Subcutaneous abdominal adipose tissue (tissue), 5 donors: ENCODE results near the gene HSPA12B.

ENCODE experiments used
- H3K27ac ChIP-seq: one replicate; pipeline ENCODE4 v1.7.0; 2013; ENCODE audit warnings: low read depth, mild to moderate bottlenecking, inconsistent platforms, low read length, moderate library complexity
- H3K27me3 ChIP-seq, 5 donors: one replicate each; pipeline ENCODE4 v1.7.0; 2013; ENCODE audit warnings: low read length in 5 of 5, inconsistent platforms in 1 of 5; ENCODE audit not compliant: control insufficient read depth in 5 of 5, insufficient read depth in 4 of 5
- H3K36me3 ChIP-seq, 5 donors: one replicate each; pipeline ENCODE4 v1.7.0; 2013; ENCODE audit warnings: low read length in 5 of 5; ENCODE audit not compliant: control insufficient read depth in 5 of 5, insufficient read depth in 5 of 5
- H3K4me1 ChIP-seq, 5 donors: one replicate each; pipeline ENCODE4 v1.7.0; 2013; ENCODE audit warnings: low read length in 5 of 5, mild to moderate bottlenecking in 3 of 5, moderate library complexity in 1 of 5; ENCODE audit not compliant: control insufficient read depth in 5 of 5, insufficient read depth in 5 of 5
- H3K4me3 ChIP-seq, 5 donors: one replicate each; pipeline ENCODE4 v1.7.0; 2013; ENCODE audit warnings: low read length in 5 of 5, low read depth in 1 of 5
- H3K9ac ChIP-seq, 5 donors: one replicate each; pipeline ENCODE4 v1.7.0; 2013; ENCODE audit warnings: low read length in 5 of 5, mild to moderate bottlenecking in 4 of 5, moderate library complexity in 3 of 5
- H3K9me3 ChIP-seq, 5 donors: one replicate each; pipeline ENCODE4 v1.7.0; 2013; ENCODE audit warnings: low read length in 5 of 5; ENCODE audit not compliant: control insufficient read depth in 5 of 5
- donor health status: healthy.
- donor health status: healthy.
- donor health status: healthy.
- donor health status: healthy.
- donor health status: healthy.

Gene HSPA12B, protein sequence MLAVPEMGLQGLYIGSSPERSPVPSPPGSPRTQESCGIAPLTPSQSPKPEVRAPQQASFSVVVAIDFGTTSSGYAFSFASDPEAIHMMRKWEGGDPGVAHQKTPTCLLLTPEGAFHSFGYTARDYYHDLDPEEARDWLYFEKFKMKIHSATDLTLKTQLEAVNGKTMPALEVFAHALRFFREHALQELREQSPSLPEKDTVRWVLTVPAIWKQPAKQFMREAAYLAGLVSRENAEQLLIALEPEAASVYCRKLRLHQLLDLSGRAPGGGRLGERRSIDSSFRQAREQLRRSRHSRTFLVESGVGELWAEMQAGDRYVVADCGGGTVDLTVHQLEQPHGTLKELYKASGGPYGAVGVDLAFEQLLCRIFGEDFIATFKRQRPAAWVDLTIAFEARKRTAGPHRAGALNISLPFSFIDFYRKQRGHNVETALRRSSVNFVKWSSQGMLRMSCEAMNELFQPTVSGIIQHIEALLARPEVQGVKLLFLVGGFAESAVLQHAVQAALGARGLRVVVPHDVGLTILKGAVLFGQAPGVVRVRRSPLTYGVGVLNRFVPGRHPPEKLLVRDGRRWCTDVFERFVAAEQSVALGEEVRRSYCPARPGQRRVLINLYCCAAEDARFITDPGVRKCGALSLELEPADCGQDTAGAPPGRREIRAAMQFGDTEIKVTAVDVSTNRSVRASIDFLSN

DNA sequence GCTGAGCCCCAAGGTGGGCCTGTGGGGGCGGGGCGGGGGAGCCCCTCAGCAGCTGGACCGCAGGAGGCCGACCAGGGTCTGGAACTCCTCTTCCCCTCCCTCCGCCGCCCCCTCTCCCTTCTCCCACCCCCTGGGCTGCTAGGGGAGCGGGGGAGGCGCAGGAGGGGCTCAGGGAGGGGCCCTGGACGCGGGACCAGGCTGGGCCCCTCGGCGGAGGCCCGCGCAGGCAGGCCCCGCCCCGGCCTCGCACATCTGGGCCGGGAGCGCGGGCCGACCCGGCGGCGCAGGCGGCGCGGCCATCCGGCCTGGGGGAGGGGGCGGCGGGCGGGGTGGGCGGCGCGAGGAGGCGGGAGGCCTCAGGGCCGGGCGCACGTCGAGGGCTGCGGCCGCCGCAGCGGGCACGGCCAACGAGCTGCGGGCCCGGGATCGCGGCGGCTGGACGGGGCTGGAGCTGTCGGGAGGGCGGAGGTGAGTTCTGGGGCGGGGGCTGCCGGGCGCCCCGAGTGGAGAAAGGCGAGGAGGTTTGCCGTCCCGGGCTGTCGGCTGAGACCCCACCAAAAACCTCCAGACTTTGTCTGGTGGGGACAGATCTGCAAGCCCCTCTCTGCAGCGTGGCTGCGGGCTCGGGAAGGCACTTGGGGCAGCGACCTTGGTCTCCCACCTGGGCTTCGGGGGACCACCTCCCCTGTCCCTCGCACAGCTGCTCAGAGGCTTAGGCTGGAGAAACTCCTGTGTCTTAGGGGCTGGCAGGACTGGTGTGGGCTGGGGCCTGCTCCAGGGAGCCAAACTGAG is at the start of gene HSPA12B:
HSPA12B (plus strand) TSS at position 359 of the 792 bp plus-strand sequence. CDS start 5,990 bp downstream, outside the sequence.
- Histone ChIP-seq H3K9me3 (no peaks in the 10 kb centered on the region), H3K27me3 (peaks cover 8 to 26% (median 24%) of the 10 kb centered on the region in 5 donors), H3K36me3 (peaks cover 0 to 11% (median 0%) of the 10 kb centered on the region in 5 donors), H3K4me3 (peak within 1 kb of the TSS; percentile 39 to 81 (median 68)), H3K4me1 (peaks cover 5 to 87% (median 56%) of the 10 kb centered on the region in 5 donors), H3K9ac (peak within 1 kb of the TSS in 3 of 5 donors; percentile 50 to 71 (median 63)), H3K27ac (peak within 1 kb of the TSS; percentile 70)

DNA sequence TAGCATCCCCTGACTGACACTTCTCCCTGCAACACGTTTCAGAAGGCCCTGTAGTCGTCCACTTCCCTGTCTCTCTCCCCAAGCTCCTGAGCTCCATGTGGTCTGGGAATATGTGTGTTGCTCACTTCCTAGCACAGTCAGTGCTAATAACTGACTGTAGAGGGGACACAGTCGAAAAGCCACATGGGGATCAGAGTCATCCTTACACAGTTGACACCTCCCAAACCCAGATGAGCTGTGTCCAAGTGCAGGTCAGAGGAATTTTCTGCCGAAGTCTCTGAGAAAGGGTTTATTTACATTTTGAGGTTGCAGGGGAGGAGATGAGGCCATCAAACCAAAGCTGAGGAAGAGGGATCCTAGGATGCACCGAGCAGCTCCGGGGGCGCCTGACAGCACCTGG is 47.1 kb upstream of the HSPA12B start:
- Histone ChIP-seq H3K36me3 (peaks cover 0 to 18% (median 0%) of the 10 kb centered on the region in 5 donors), H3K4me3 (no peak overlapping the region), H3K9me3 (no peaks in the 10 kb centered on the region), H3K27ac (no peak overlapping the region), H3K27me3 (peaks cover 12 to 19% (median 17%) of the 10 kb centered on the region in 5 donors), H3K4me1 (peaks cover 4 to 39% (median 33%) of the 10 kb centered on the region in 5 donors), H3K9ac (no peak overlapping the region)

GRCh38 chr20:3686421-3686820 is 46.1 kb upstream of the HSPA12B start:
- no peak overlapping the region for H3K27ac ChIP-seq
- H3K27me3 ChIP-seq, result peaks cover 5 to 8% (median 7%) of the 10 kb centered on the region in 5 donors
- peak overlapping the region in 1 of 5 donors; percentile 27 for H3K4me3 ChIP-seq
- H3K9me3 ChIP-seq, result no peaks in the 10 kb centered on the region
- peaks cover 0 to 23% (median 0%) of the 10 kb centered on the region in 5 donors for H3K36me3 ChIP-seq
- H3K4me1 ChIP-seq, result peaks cover 4 to 28% (median 27%) of the 10 kb centered on the region in 5 donors
- H3K9ac ChIP-seq, result no peak overlapping the region

GRCh38 chr20:3686867-3687321 is 45.6 kb upstream of the HSPA12B start:
- Histone ChIP-seq H3K4me3 (peak overlapping the region in 3 of 5 donors; percentile 27 to 45 (median 27)), H3K27me3 (peaks cover 3 to 5% (median 4%) of the 10 kb centered on the region in 5 donors), H3K9ac (peak overlapping the region in 1 of 5 donors; percentile 9), H3K36me3 (peaks cover 0 to 26% (median 0%) of the 10 kb centered on the region in 5 donors), H3K4me1 (peaks cover 4 to 24% (median 23%) of the 10 kb centered on the region in 5 donors), H3K27ac (peak overlapping the region; percentile 84), H3K9me3 (no peaks in the 10 kb centered on the region)

DNA sequence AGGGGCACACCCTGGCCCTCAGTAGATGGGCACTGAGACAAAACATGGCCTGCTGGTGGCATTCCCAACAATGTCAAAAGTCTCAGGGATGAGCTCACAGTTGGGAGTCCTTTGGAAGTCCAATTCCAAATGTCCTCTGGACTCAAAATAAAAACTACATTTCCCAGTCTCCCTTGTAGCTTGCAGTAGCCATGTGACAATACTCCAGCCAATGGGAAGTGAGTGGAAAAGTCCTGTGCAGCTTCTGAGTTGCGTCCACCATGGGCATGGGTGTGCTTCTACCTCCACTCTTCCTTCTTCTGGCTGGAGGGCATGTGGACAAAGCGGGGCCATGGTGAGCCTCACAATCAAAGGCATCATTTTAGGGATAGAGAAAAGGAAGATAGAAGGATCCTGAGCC is 44.8 kb upstream of the HSPA12B start:
- peak overlapping the region; percentile 84 for H3K27ac ChIP-seq
- H3K4me3 ChIP-seq, result no peak overlapping the region
- H3K27me3 ChIP-seq, result no peaks in the 10 kb centered on the region
- H3K9me3 ChIP-seq, result no peaks in the 10 kb centered on the region
- peaks cover 0 to 31% (median 2%) of the 10 kb centered on the region in 5 donors for H3K36me3 ChIP-seq
- no peak overlapping the region for H3K9ac ChIP-seq
- H3K4me1 ChIP-seq, result peaks cover 4 to 19% (median 18%) of the 10 kb centered on the region in 5 donors

- H3K27ac ChIP-seq, result no peak overlapping the region
- H3K36me3 ChIP-seq, result peaks cover 0 to 53% (median 3%) of the 10 kb centered on the region in 5 donors
- H3K9ac ChIP-seq, result no peak overlapping the region
- no peaks in the 10 kb centered on the region for H3K9me3 ChIP-seq
- H3K4me1 ChIP-seq, result peaks cover 4 to 19% (median 18%) of the 10 kb centered on the region in 5 donors
- no peak overlapping the region for H3K4me3 ChIP-seq
- H3K27me3 ChIP-seq, result no peaks in the 10 kb centered on the region
These were observed 42.5 kb upstream of the HSPA12B start for GRCh38 chr20:3689978-3690377.

- H3K27ac ChIP-seq, result no peak overlapping the region
- H3K9ac ChIP-seq, result no peak overlapping the region
- H3K4me3 ChIP-seq, result no peak overlapping the region
- H3K36me3 ChIP-seq, result peaks cover 0 to 57% (median 3%) of the 10 kb centered on the region in 5 donors
- H3K27me3 ChIP-seq, result no peaks in the 10 kb centered on the region
- no peaks in the 10 kb centered on the region for H3K9me3 ChIP-seq
- peaks cover 3 to 19% (median 18%) of the 10 kb centered on the region in 5 donors for H3K4me1 ChIP-seq
These were observed 42.1 kb upstream of the HSPA12B start for GRCh38 chr20:3690413-3690812.

DNA sequence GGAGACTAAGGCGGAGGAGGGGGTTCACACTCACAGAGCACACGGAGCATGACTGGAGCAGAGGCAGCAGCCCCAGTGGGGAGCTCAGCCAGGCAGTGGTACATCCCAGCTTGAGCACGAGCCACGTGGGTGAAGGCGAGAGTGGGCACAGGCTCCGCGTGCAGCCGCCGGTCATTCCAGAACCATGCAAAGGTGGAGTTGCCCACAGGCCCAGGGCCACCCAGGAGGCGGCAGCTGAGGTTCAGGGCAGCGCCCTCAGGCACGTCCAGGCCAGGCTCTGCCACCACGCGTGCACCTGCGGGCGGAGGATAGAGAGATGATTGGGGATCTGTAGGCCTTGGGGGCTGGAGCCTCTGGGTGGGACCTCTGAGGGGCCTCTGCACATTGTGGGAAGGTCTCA is 41.2 kb upstream of the HSPA12B start:
- Histone ChIP-seq H3K27ac (no peak overlapping the region), H3K9me3 (peaks cover 0 to 2% (median 2%) of the 10 kb centered on the region in 5 donors), H3K9ac (no peak overlapping the region), H3K36me3 (peaks cover 0 to 58% (median 3%) of the 10 kb centered on the region in 5 donors), H3K4me1 (peaks cover 3 to 17% (median 17%) of the 10 kb centered on the region in 5 donors), H3K27me3 (no peaks in the 10 kb centered on the region), H3K4me3 (no peak overlapping the region)

- Histone ChIP-seq H3K4me1 (peaks cover 3 to 12% (median 11%) of the 10 kb centered on the region in 5 donors), H3K4me3 (no peak overlapping the region), H3K27me3 (no peaks in the 10 kb centered on the region), H3K36me3 (peaks cover 0 to 62% (median 3%) of the 10 kb centered on the region in 5 donors), H3K27ac (no peak overlapping the region), H3K9me3 (peaks cover 0 to 7% (median 7%) of the 10 kb centered on the region in 5 donors), H3K9ac (no peak overlapping the region)
These were observed 40.6 kb upstream of the HSPA12B start for GRCh38 chr20:3691897-3692296.
